KMS-11 (cell line): ENCODE results near the gene GPR119.
"Not testable (repeated sequence)": the region's sequence is repeated elsewhere in the genome, so short reads cannot be mapped to it uniquely, and the experiment has no call there.

Experiments used
- H2AFZ ChIP-seq: fragments of 200-600 bp; sonication (generic); 2 replicates; pipeline ENCODE4 v1.6.1; 2016; ENCODE audit warnings: antibody characterized with exemption, mixed run types, low read depth
- H3K27ac ChIP-seq: fragments of 200-600 bp; sonication (generic); 2 replicates; pipeline ENCODE4 v1.6.1; 2016; ENCODE audit warnings: mild to moderate bottlenecking, mixed run types
- H3K27me3 ChIP-seq: fragments of 200-600 bp; sonication (generic); 2 replicates; pipeline ENCODE4 v1.6.1; 2017; ENCODE audit warnings: mild to moderate bottlenecking, low read depth, mixed run types, moderate library complexity; ENCODE audit not compliant: insufficient read depth
- H3K36me3 ChIP-seq: fragments of 200-600 bp; sonication (generic); 2 replicates; pipeline ENCODE4 v1.6.1; 2017; ENCODE audit warnings: mild to moderate bottlenecking, mixed run types; ENCODE audit not compliant: insufficient read depth
- H3K4me1 ChIP-seq: fragments of 200-600 bp; sonication (generic); 2 replicates; pipeline ENCODE4 v1.6.1; 2016; ENCODE audit warnings: mild to moderate bottlenecking, low read depth, mixed run types; ENCODE audit not compliant: poor library complexity, severe bottlenecking
- H3K4me2 ChIP-seq: fragments of 200-600 bp; sonication (generic); 2 replicates; pipeline ENCODE4 v1.7.0; 2016; ENCODE audit warnings: mild to moderate bottlenecking, mixed run types
- H3K4me3 ChIP-seq: fragments of 200-600 bp; sonication (generic); IDR thresholded peaks from 2 replicates; pipeline ENCODE4 v1.6.1; 2017; ENCODE audit warnings: low read depth, low read length, mixed read lengths; ENCODE audit not compliant: insufficient read depth
- H3K79me2 ChIP-seq: fragments of 200-600 bp; sonication (generic); 2 replicates; pipeline ENCODE4 v1.6.1; 2016; ENCODE audit warnings: low read depth, mixed run types; ENCODE audit not compliant: insufficient read depth
- H3K9ac ChIP-seq: fragments of 200-600 bp; sonication (generic); 2 replicates; pipeline ENCODE4 v1.6.1; 2016; ENCODE audit warnings: mild to moderate bottlenecking, mixed run types
- H4K20me1 ChIP-seq: fragments of 200-600 bp; sonication (generic); 2 replicates; pipeline ENCODE4 v1.6.1; 2016; ENCODE audit warnings: mild to moderate bottlenecking, mixed run types; ENCODE audit not compliant: insufficient read depth
- CTCF ChIP-seq: fragments of 200-600 bp; sonication (generic); conservative IDR thresholded peaks from 2 replicates; pipeline ENCODE4 v1.6.1; 2017; ENCODE audit warnings: low read depth, mild to moderate bottlenecking, antibody characterized with exemption, low read length, moderate library complexity, mixed read lengths

GPR119 gene

GRCh38 chrX:130339408-130340222 lies 45.9 kb downstream of the GPR119 start, which contains the start of gene SLC25A14:
Gene SLC25A14 (plus strand): TSS chrX:130339919. CDS start chrX:130340279, 360 bp downstream.
- H3K4me2 ChIP-seq = peak within 1 kb of the TSS; percentile 68
- peaks cover 8% of the 10 kb centered on the region for H3K4me1 ChIP-seq
- no peaks in the 10 kb centered on the region for H3K79me2 ChIP-seq
- H3K27me3 ChIP-seq = no peaks in the 10 kb centered on the region
- no peaks in the 10 kb centered on the region for H3K36me3 ChIP-seq
- no peaks in the 10 kb centered on the region for H4K20me1 ChIP-seq
- peak within 1 kb of the TSS; percentile 84 for H3K27ac ChIP-seq
- no peak for TF ChIP-seq CTCF
- peak within 1 kb of the TSS; percentile 95 for H3K9ac ChIP-seq
- H3K4me3 ChIP-seq = no peak within 1 kb of the TSS
- peak within 1 kb of the TSS; percentile 75 for H2AFZ ChIP-seq

GRCh38 chrX:130338869-130339268 lies 46.6 kb downstream of the GPR119 start:
- H3K36me3 ChIP-seq, H3K79me2 ChIP-seq, H3K27me3 ChIP-seq, H4K20me1 ChIP-seq, H3K4me1 ChIP-seq, H3K4me3 ChIP-seq: not testable (repeated sequence)
- Histone ChIP-seq H3K9ac (peak overlapping the region; percentile 95), H2AFZ (peak overlapping the region; percentile 75; the same call in 1 of the 2 replicates), H3K27ac (peak overlapping the region; percentile 84), H3K4me2 (peak overlapping the region; percentile 68)

- H3K4me3 ChIP-seq = no peak overlapping the region
- H2AFZ ChIP-seq = no peak overlapping the region
- H3K9ac ChIP-seq = no peak overlapping the region
- TF ChIP-seq CTCF = no peak
- no peak overlapping the region for H3K4me2 ChIP-seq
- no peaks in the 10 kb centered on the region for H3K27me3 ChIP-seq
- no peaks in the 10 kb centered on the region for H3K36me3 ChIP-seq
- H3K27ac ChIP-seq = no peak overlapping the region
- no peaks in the 10 kb centered on the region for H3K79me2 ChIP-seq
- peaks cover 8% of the 10 kb centered on the region for H3K4me1 ChIP-seq
- no peaks in the 10 kb centered on the region for H4K20me1 ChIP-seq
Measured at GRCh38 chrX:130336531-130336930, 48.9 kb downstream of the GPR119 start.
